Cardiac fibroblast (primary cell): ENCODE results near the gene FARP2.

Source experiments
- DNase-seq, 2 donors: peaks; one replicate each; pipeline versions ENCODE4 v3.0.0 to v3.0.0-alpha.2; 2010; ENCODE audit warnings: low read depth in 2 of 2
- H3K4me3 ChIP-seq, 2 donors: replicated peaks in 1 of 2; 1 replicate in 1 of 2; 2 replicates in 1 of 2; pipeline ENCODE4 v1.5.1; 2011; ENCODE audit warnings: low read depth in 2 of 2, low read length in 2 of 2, mild to moderate bottlenecking in 2 of 2, moderate library complexity in 1 of 2
- TF ChIP-seq, protein P1 (sequence below): IDR thresholded peaks from one replicate; pipeline ENCODE4 v1.5.1; 2011; ENCODE audit warnings: low read depth, mild to moderate bottlenecking, low read length, inconsistent platforms

The FARP2 gene

GRCh38 chr2:241532733-241533601 lies 176.9 kb downstream of the FARP2 start:
- DNase-seq, result no peak
- TF ChIP-seq, protein P1, sequence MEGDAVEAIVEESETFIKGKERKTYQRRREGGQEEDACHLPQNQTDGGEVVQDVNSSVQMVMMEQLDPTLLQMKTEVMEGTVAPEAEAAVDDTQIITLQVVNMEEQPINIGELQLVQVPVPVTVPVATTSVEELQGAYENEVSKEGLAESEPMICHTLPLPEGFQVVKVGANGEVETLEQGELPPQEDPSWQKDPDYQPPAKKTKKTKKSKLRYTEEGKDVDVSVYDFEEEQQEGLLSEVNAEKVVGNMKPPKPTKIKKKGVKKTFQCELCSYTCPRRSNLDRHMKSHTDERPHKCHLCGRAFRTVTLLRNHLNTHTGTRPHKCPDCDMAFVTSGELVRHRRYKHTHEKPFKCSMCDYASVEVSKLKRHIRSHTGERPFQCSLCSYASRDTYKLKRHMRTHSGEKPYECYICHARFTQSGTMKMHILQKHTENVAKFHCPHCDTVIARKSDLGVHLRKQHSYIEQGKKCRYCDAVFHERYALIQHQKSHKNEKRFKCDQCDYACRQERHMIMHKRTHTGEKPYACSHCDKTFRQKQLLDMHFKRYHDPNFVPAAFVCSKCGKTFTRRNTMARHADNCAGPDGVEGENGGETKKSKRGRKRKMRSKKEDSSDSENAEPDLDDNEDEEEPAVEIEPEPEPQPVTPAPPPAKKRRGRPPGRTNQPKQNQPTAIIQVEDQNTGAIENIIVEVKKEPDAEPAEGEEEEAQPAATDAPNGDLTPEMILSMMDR, result no peak
- H3K4me3 ChIP-seq, result no peak overlapping the region

GRCh38 chr2:241534293-241534692 lies 178.2 kb downstream of the FARP2 start:
- TF ChIP-seq, protein P1, result no peak
- DNase-seq, result no peak

GRCh38 chr2:241534701-241535375 lies 178.8 kb downstream of the FARP2 start:
- no peak overlapping the region for H3K4me3 ChIP-seq
- DNase-seq, result no peak
- TF ChIP-seq, protein P1, result no peak

More at GRCh38 chr2:241534293-241534692, 178.2 kb downstream of the FARP2 start:
- H3K4me3 ChIP-seq, result no peak overlapping the region

DNA sequence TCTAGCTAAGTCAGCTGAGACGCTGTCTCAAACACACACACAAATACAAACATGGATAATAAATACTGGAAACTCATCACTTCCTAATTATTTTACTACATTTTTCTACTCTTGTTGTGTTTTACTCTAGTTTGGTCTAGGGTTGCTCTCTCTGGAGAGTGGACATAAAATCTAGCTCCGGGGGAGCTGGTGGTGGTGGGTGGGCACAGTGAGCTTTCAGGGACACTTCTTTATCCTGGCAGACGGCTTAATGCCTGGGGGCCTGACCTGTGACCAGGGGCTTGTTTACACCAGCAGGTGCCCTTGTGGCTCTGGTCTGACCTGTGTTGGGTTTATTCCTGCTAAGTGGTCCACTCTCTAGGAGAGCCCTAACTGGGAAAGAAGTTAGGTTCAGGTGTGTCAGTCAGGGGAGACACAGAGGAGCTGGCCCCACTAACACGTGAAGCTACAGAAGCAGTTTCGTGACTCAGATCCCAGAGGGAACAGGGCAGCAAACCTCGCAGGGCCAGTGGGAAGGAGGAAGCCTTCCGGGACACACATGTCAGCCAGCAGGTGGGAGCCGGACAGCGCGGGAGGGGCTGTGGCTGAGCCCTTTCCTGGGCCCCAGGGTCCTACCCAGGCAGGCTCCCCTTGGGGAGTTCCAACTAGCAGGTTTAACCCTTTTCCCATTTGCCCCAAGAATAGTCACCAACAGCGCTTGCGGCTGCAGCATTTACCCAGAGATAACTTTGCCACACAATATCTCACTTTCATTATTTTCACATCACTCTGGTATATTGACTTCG lies 180.0 kb downstream of the FARP2 start:
- TF ChIP-seq, protein P1, result no peak
- DNase-seq, result no peak
- no peak overlapping the region for H3K4me3 ChIP-seq

- no peak for DNase-seq
- no peak overlapping the region for H3K4me3 ChIP-seq
- TF ChIP-seq, protein P1, result no peak
Observed at GRCh38 chr2:241538838-241539615, 182.9 kb downstream of the FARP2 start.
